IMR-90 (cell line): ENCODE data around the gene BGN. TPM values are rescaled to one million over a fixed set of nuclear protein-coding genes. Genes with fewer than 3 reads are reported as not detected.

Experiments used
- ATAC-seq: fragments of 200-7000 bp; cut with Tn5 transposase; 2 replicates; pipeline ENCODE4 v1.9.1; 2020; ENCODE audit warnings: low read depth, mild to moderate bottlenecking, moderate library complexity
- BruUV-seq: library from RNA; stranded (reverse); fragments of 400-500 nt; replicated peaks from 2 replicates; lab custom pipeline; 2021; lab: Mats Ljungman, UMichigan
- CTCF ChIA-PET: fragments of 300-600 bp; formaldehyde crosslinking; extraction: SDS; loops from one replicate; lab custom pipeline; 2021; ENCODE audit warnings: antibody characterized with exemption; lab: Yijun Ruan, JAX
- POLR2A ChIA-PET: fragments of 300-600 bp; sonication (Branson Sonifier 250); formaldehyde crosslinking; loops from one replicate; lab custom pipeline; 2022; ENCODE audit warnings: antibody characterized with exemption; ENCODE audit not compliant: unreplicated experiment; lab: Charles Lee
- DNase-seq: peaks from one replicate; pipeline ENCODE4 v3.0.0; 2013
- H2AFZ ChIP-seq: replicated peaks from 2 replicates; pipeline ENCODE3; 2013; ENCODE audit warnings: low read length, mild to moderate bottlenecking; ENCODE audit not compliant: poor library complexity
- H2AK5ac ChIP-seq: 2 replicates; pipeline ENCODE4 v1.6.1; 2013; ENCODE audit warnings: low read depth, low read length, inconsistent platforms
- H2AK9ac ChIP-seq: replicated peaks from 2 replicates; pipeline ENCODE3; 2013; ENCODE audit warnings: mild to moderate bottlenecking, low read depth, low read length, moderate library complexity; ENCODE audit not compliant: poor library complexity
- H2BK120ac ChIP-seq: 2 replicates; pipeline ENCODE4 v1.6.1; 2013; ENCODE audit warnings: low read depth, low read length, inconsistent platforms
- H2BK15ac ChIP-seq: 3 replicates; pipeline ENCODE4 v1.6.1; 2013; ENCODE audit warnings: low read depth, low read length, inconsistent platforms
- H2BK20ac ChIP-seq: 2 replicates; pipeline ENCODE4 v1.6.1; 2013; ENCODE audit warnings: low read depth, mild to moderate bottlenecking, inconsistent platforms, low read length, moderate library complexity
- H2BK5ac ChIP-seq: 2 replicates; pipeline ENCODE4 v1.6.1; 2013; ENCODE audit warnings: mild to moderate bottlenecking, low read depth, low read length, inconsistent platforms; ENCODE audit not compliant: poor library complexity, severe bottlenecking
- H3K14ac ChIP-seq: replicated peaks from 2 replicates; pipeline ENCODE4 v1.6.1; 2013; ENCODE audit warnings: low read depth, low read length, inconsistent platforms
- H3K18ac ChIP-seq: 2 replicates; pipeline ENCODE4 v1.6.1; 2013; ENCODE audit warnings: low read depth, low read length, control low read depth
- H3K23ac ChIP-seq: 2 replicates; pipeline ENCODE4 v1.6.1; 2013; ENCODE audit warnings: low read depth, low read length, inconsistent platforms
- H3K27ac ChIP-seq: 2 replicates; pipeline ENCODE4 v1.5.1; 2013; ENCODE audit warnings: mild to moderate bottlenecking, control low read depth, low read length; ENCODE audit not compliant: insufficient read depth
- H3K27me3 ChIP-seq: 2 replicates; pipeline ENCODE4 v1.6.1; 2013; ENCODE audit warnings: low read length; ENCODE audit not compliant: control insufficient read depth, insufficient read depth
- H3K36me3 ChIP-seq: 2 replicates; pipeline ENCODE4 v1.6.1; 2013; ENCODE audit warnings: low read length, mixed read lengths; ENCODE audit not compliant: control insufficient read depth, insufficient read depth
- H3K4ac ChIP-seq: 2 replicates; pipeline ENCODE4 v1.6.1; 2013; ENCODE audit warnings: low read depth, low read length, inconsistent platforms
- H3K4me1 ChIP-seq: 2 replicates; pipeline ENCODE4 v1.6.1; 2013; ENCODE audit warnings: low read length, mixed read lengths; ENCODE audit not compliant: control insufficient read depth, insufficient read depth
- H3K4me2 ChIP-seq: 2 replicates; pipeline ENCODE4 v1.6.1; 2013; ENCODE audit warnings: low read depth, mild to moderate bottlenecking, control low read depth, low read length, moderate library complexity
- H3K4me3 ChIP-seq: 2 replicates; pipeline ENCODE4 v1.5.1; 2013; ENCODE audit warnings: low read depth, mild to moderate bottlenecking, control low read depth, low read length, moderate library complexity; ENCODE audit not compliant: insufficient read depth
- H3K56ac ChIP-seq: 2 replicates; pipeline ENCODE4 v1.6.1; 2013; ENCODE audit warnings: low read length, inconsistent platforms; ENCODE audit not compliant: insufficient read depth; ENCODE audit errors: extremely low read depth
- H3K79me1 ChIP-seq, 2 experiments: 2 replicates each; pipeline ENCODE4 v1.6.1; 2013; ENCODE audit warnings: low read length in 2 of 2, inconsistent platforms in 1 of 2, low read depth in 1 of 2
- H3K9ac ChIP-seq: 2 replicates; pipeline ENCODE4 v1.6.1; 2013; ENCODE audit warnings: low read depth, low read length, control low read depth
- H3K9me1 ChIP-seq: 2 replicates; pipeline ENCODE4 v1.6.1; 2013; ENCODE audit warnings: low read length, inconsistent platforms; ENCODE audit not compliant: insufficient read depth
- H3K9me3 ChIP-seq: 2 replicates; pipeline ENCODE4 v1.6.1; 2013; ENCODE audit warnings: low read length; ENCODE audit not compliant: control insufficient read depth, insufficient read depth
- H4K20me1 ChIP-seq: 2 replicates; pipeline ENCODE4 v1.6.1; 2013; ENCODE audit warnings: low read length, inconsistent platforms; ENCODE audit not compliant: insufficient read depth
- H4K5ac ChIP-seq: 2 replicates; pipeline ENCODE4 v1.6.1; 2013; ENCODE audit warnings: mild to moderate bottlenecking, low read depth, low read length, control low read depth
- H4K8ac ChIP-seq, 2 experiments: 2 replicates each; pipeline ENCODE4 v1.6.1; 2013; ENCODE audit warnings: low read depth in 2 of 2, low read length in 2 of 2, control low read depth in 1 of 2, inconsistent platforms in 1 of 2
- H4K91ac ChIP-seq: 2 replicates; pipeline ENCODE4 v1.6.1; 2013; ENCODE audit warnings: low read depth, low read length, inconsistent platforms; ENCODE audit not compliant: insufficient read depth
- BHLHE40 ChIP-seq: fragments of 150-350 bp; IDR thresholded peaks from 2 replicates; pipeline ENCODE4 v1.6.1; 2016; ENCODE audit warnings: mild to moderate bottlenecking, low read depth, low read length
- CEBPB ChIP-seq: IDR thresholded peaks from 2 replicates; pipeline ENCODE4 v1.6.1; 2012; ENCODE audit warnings: low read depth, low read length, improper control_type of control experiment
- WGBS, 2 experiments: methylation state at CpG; one replicate each; pipeline versions ENCODE4 v1.1.5 to v1.1.7; 2013; ENCODE audit warnings: missing lambda C conversion rate in 2 of 2; ENCODE audit not compliant: insufficient read length in 1 of 2; ENCODE audit errors: extremely low coverage in 2 of 2; 5-methylcytosine and 5-hydroxymethylcytosine counted together
- dilution Hi-C: fragments of 300-500 bp; cut with HindIII; formaldehyde crosslinking; loops from one replicate; pipeline ENCODE4 v1.14.3; 2018; ENCODE audit warnings: low sequenced_read_pairs; ENCODE audit not compliant: unreplicated experiment
- in situ Hi-C: fragments of 300-500 bp; cut with MboI; formaldehyde crosslinking; loops from 3 replicates; pipeline ENCODE4 v1.14.3; 2019; ENCODE audit warnings: low sequenced_read_pairs, inconsistent platforms, mixed read lengths
- intact Hi-C: fragments of 100-400 bp; cut with micrococcal nuclease; formaldehyde crosslinking; loops from 2 replicates; pipeline ENCODE4 v1.10.0; 2022
- polyA plus RNA-seq, 3 experiments: library from polyadenylated mRNA; depleted of rRNA; stranded (reverse); fragments of >200 nt; gene quantifications; 2 replicates each; pipeline ENCODE4 v1.2.3, GENCODE V29; 2012; ENCODE audit warnings: low replicate concordance in 1 of 3
- total RNA-seq: library from RNA; depleted of rRNA; stranded (reverse); fragments of >200 nt; gene quantifications from 2 replicates; pipeline ENCODE4 v1.2.3, GENCODE V29; 2012
- TF ChIP-seq, protein P1 (sequence below): fragments of 150-350 bp; IDR thresholded peaks from 2 replicates; pipeline ENCODE4 v1.6.1; 2017; ENCODE audit warnings: mild to moderate bottlenecking, antibody characterized with exemption, low read length, low read depth

The BGN gene
- total and polyA plus RNA-seq, 2 of the 4 experiments (the other 2 are of a cell fraction) = 11.3 to 298 TPM

DNA sequence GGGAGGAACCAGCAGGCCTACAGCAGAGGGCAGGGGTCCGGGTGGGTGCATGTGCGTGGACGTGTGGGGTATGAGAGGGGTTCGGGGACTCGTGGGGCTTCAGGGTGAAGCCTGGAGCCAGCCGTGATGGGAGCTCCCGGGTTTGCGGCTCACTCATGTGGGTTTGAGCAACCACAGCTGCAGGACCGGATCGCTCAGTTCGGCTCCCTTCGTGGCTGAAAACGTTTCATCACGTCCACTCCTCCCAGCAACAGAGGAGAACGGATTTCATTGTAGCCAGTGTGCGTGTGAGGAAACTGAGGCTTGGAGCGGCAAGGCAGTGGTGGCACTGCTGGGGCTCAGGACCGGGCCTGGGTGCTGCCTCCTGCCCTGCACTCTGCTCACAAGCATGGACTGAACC lies 10.6 kb downstream of the BGN start:
- no peaks in the 10 kb centered on the region; the same call in 1 of the 2 replicates for H3K9me3 ChIP-seq
- no peak overlapping the region for H4K8ac ChIP-seq
- H3K14ac ChIP-seq = no peak overlapping the region
- no peak overlapping the region for H3K4me3 ChIP-seq
- in situ Hi-C loops (no loop called here), dilution Hi-C loops (no loop called here), intact Hi-C loops (no loop called here)
- BruUV-seq = no TSS peak
- no peak overlapping the region for H3K27ac ChIP-seq
- H4K91ac ChIP-seq = no peak overlapping the region
- no peak overlapping the region for H2BK15ac ChIP-seq
- H2BK20ac ChIP-seq = no peak overlapping the region
- H3K23ac ChIP-seq = no peak overlapping the region
- H3K36me3 ChIP-seq = peaks cover 1% of the 10 kb centered on the region; the same call in 1 of the 2 replicates
- ChIA-PET CTCF (no interaction called here), POLR2A (no interaction called here)
- WGBS, 2 experiments = 70% methylated on average over 2 of the region's 18 CpGs; no CpG with 5 or more reads in 1 of the 2 experiments
- no peak for DNase-seq
- H2AK9ac ChIP-seq = no peak overlapping the region
- peaks cover 6 to 8% of the 10 kb centered on the region in 2 experiments; a peak in 2 of 4 replicates for H3K79me1 ChIP-seq
- no peaks in the 10 kb centered on the region for H3K4me1 ChIP-seq
- no peak overlapping the region for H4K5ac ChIP-seq
- no peaks in the 10 kb centered on the region for H3K9me1 ChIP-seq
- no peak overlapping the region for H3K4me2 ChIP-seq
- H2BK120ac ChIP-seq = no peak overlapping the region
- peaks cover 6% of the 10 kb centered on the region; the same call in 1 of the 2 replicates for H4K20me1 ChIP-seq
- H3K27me3 ChIP-seq = no peaks in the 10 kb centered on the region
- TF ChIP-seq, protein P1, sequence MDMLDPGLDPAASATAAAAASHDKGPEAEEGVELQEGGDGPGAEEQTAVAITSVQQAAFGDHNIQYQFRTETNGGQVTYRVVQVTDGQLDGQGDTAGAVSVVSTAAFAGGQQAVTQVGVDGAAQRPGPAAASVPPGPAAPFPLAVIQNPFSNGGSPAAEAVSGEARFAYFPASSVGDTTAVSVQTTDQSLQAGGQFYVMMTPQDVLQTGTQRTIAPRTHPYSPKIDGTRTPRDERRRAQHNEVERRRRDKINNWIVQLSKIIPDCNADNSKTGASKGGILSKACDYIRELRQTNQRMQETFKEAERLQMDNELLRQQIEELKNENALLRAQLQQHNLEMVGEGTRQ = no peak
- no peak for TF ChIP-seq BHLHE40
- no peak for TF ChIP-seq CEBPB
- no peak overlapping the region for H3K56ac ChIP-seq
- ATAC-seq = no peak
- no peak overlapping the region for H3K4ac ChIP-seq
- H2AK5ac ChIP-seq = no peak overlapping the region
- H3K18ac ChIP-seq = no peak overlapping the region
- no peak overlapping the region for H3K9ac ChIP-seq
- no peak overlapping the region for H2AFZ ChIP-seq
- no peak overlapping the region for H2BK5ac ChIP-seq
